HEK293T (cell line): ENCODE measurements around the gene ING3.

Experiments
- ARNT ChIP-seq: fragments of 450-650 bp; IDR thresholded peaks from 2 replicates; pipeline ENCODE4 v1.6.1; 2017; ENCODE audit warnings: mild to moderate bottlenecking
- BHLHE40 ChIP-seq: fragments of 450-650 bp; IDR thresholded peaks from 2 replicates; pipeline ENCODE4 v1.6.1; 2016; ENCODE audit warnings: mild to moderate bottlenecking, moderate library complexity, borderline replicate concordance
- ELF4 ChIP-seq: fragments of 450-650 bp; IDR thresholded peaks from 2 replicates; pipeline ENCODE4 v1.6.1; 2017; ENCODE audit warnings: antibody characterized with exemption
- FOXA1 ChIP-seq: fragments of 450-650 bp; IDR thresholded peaks from 2 replicates; pipeline ENCODE4 v1.6.1; 2016; ENCODE audit warnings: mild to moderate bottlenecking
- FOXK2 ChIP-seq: fragments of 450-650 bp; IDR thresholded peaks from 2 replicates; pipeline ENCODE4 v1.6.1; 2016; ENCODE audit warnings: mild to moderate bottlenecking
- FOXM1 ChIP-seq: fragments of 450-650 bp; IDR thresholded peaks from 2 replicates; pipeline ENCODE4 v1.6.1; 2017; ENCODE audit warnings: mild to moderate bottlenecking, borderline replicate concordance
- HDGF ChIP-seq: fragments of 450-650 bp; IDR thresholded peaks from 2 replicates; pipeline ENCODE4 v1.6.1; 2017; ENCODE audit warnings: antibody characterized with exemption, borderline replicate concordance
- NFRKB ChIP-seq: fragments of 450-650 bp; IDR thresholded peaks from 2 replicates; pipeline ENCODE4 v1.6.1; 2016; ENCODE audit warnings: mild to moderate bottlenecking, moderate library complexity
- PKNOX1 ChIP-seq: fragments of 450-650 bp; IDR thresholded peaks from 2 replicates; pipeline ENCODE4 v1.6.1; 2016
- SUZ12 ChIP-seq: fragments of 450-650 bp; IDR thresholded peaks from 2 replicates; pipeline ENCODE4 v1.6.1; 2016; ENCODE audit warnings: mild to moderate bottlenecking
- TARDBP ChIP-seq: fragments of 450-650 bp; IDR thresholded peaks from 2 replicates; pipeline ENCODE4 v1.6.1; 2016
- ZNF384 ChIP-seq: fragments of 450-650 bp; IDR thresholded peaks from 2 replicates; pipeline ENCODE4 v1.6.1; 2016

DNA sequence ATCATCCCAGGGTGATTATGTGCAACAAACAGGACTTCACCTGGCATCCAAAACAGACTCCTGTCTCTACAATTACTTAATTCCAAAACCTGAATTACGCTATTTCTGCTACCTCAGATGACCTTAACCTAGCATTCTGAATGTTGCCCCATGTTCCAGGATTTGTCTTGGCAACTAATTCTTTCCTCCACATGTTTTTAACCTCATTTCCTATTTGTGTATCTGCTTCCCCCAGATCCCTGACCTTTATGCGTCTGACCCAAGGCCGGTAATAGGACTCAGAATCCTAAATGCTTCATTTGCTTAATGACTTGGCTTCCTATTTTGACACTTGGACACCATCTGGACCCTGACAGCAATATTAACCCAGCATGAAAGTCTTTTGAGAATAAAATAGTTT lies 8.7 kb upstream of the ING3 start:
- TF ChIP-seq FOXM1 (no peak), ARNT (no peak), ZNF384 (no peak), TARDBP (no peak), ELF4 (no peak), BHLHE40 (no peak), SUZ12 (no peak), PKNOX1 (no peak), FOXA1 (no peak), FOXK2 (no peak), NFRKB (no peak), HDGF (no peak)
